ENCODE results near the gene HMBS.
"Not testable (repeated sequence)": the region's sequence is repeated elsewhere in the genome, so short reads cannot be mapped to it uniquely, and the experiment has no call there.

Gene HMBS

GRCh38 chr11:119139276-119139675 is 54.6 kb downstream of the HMBS start:
- not testable (repeated sequence) for H2BK5ac ChIP-seq (ENCODE audit: low read depth, low read length, poor library complexity); H3K79me1 ChIP-seq (ENCODE audit: low read length); H3K4me1 ChIP-seq (ENCODE audit: control insufficient read depth in 1 of 2, insufficient read depth in 2 of 2, low read length in 2 of 2)

More at GRCh38 chr11:119139276-119139675, 54.6 kb downstream of the HMBS start:
- no CpG with 5 or more reads among the region's 10 CpGs for WGBS (ENCODE audit: extremely low coverage, insufficient coverage, insufficient read length)
- H2BK120ac ChIP-seq (ENCODE audit: insufficient read depth, low read length, poor library complexity); H3K79me2 ChIP-seq (ENCODE audit: control insufficient read depth, insufficient read depth, low read length, poor library complexity); H3K18ac ChIP-seq (ENCODE audit: low read length); H3K27me3 ChIP-seq (ENCODE audit: insufficient read depth, low read length); H2AFZ ChIP-seq (ENCODE audit: insufficient read depth, low read length, poor library complexity); H3K9me3 ChIP-seq (ENCODE audit: insufficient read depth, low read depth, low read length); H4K12ac ChIP-seq (ENCODE audit: low read depth, low read length); H4K8ac ChIP-seq (ENCODE audit: low read depth, low read length); H3K14ac ChIP-seq (ENCODE audit: low read length); H3K4ac ChIP-seq (ENCODE audit: low read depth, low read length); H3K23ac ChIP-seq (ENCODE audit: low read length); H4K91ac ChIP-seq (ENCODE audit: low read depth, low read length); DNase-seq; H3K9ac ChIP-seq (ENCODE audit: low read length); H3K4me2 ChIP-seq (ENCODE audit: low read length); H2BK12ac ChIP-seq (ENCODE audit: low read length); H3K4me3 ChIP-seq (ENCODE audit: low read depth, low read length); H3K27ac ChIP-seq (ENCODE audit: low read depth, low read length); H3K36me3 ChIP-seq (ENCODE audit: control insufficient read depth in 1 of 2, insufficient read depth in 2 of 2, low read length in 2 of 2); H2AK5ac ChIP-seq (ENCODE audit: low read length): not testable (repeated sequence)

Data from trophoblast cell (in vitro differentiated cells and primary cell).